NCI-H82 treated with DMSO at 0.1 percent for 48 hours (cell line): Measurements from ENCODE around the gene SYNGR3.
"Not testable (repeated sequence)": the region's sequence is repeated elsewhere in the genome, so short reads cannot be mapped to it uniquely, and the experiment has no call there.

Experiments used
- DNase-seq: peaks from one replicate; lab custom pipeline; 2025; ENCODE audit not compliant: unreplicated experiment; lab: John Stamatoyannopoulos, UW

SYNGR3 gene

GRCh38 chr16:2027024-2028010 is 37.5 kb downstream of the SYNGR3 start:
- no peak for DNase-seq

GRCh38 chr16:2028146-2028545 is 38.4 kb downstream of the SYNGR3 start:
- no peak for DNase-seq

- no peak for DNase-seq
These were observed 39.0 kb downstream of the SYNGR3 start for GRCh38 chr16:2028620-2029220.

- DNase-seq: no peak
These were observed 39.6 kb downstream of the SYNGR3 start for GRCh38 chr16:2029350-2029749.

- DNase-seq: no peak
These were observed 40.3 kb downstream of the SYNGR3 start for GRCh38 chr16:2030036-2030435.

GRCh38 chr16:2031081-2031577 is 41.4 kb downstream of the SYNGR3 start:
- no peak for DNase-seq

GRCh38 chr16:2032285-2033056 is 42.7 kb downstream of the SYNGR3 start:
- DNase-seq: no peak

GRCh38 chr16:2033057-2033908 is 43.5 kb downstream of the SYNGR3 start:
- DNase-seq: no peak

- not testable (repeated sequence) for DNase-seq
These were observed 44.3 kb downstream of the SYNGR3 start for GRCh38 chr16:2033909-2034695.

GRCh38 chr16:2034696-2035430 is 45.1 kb downstream of the SYNGR3 start:
- no peak for DNase-seq

- DNase-seq: no peak
These were observed 45.8 kb downstream of the SYNGR3 start for GRCh38 chr16:2035431-2036199.

- DNase-seq: no peak
These were observed 46.6 kb downstream of the SYNGR3 start for GRCh38 chr16:2036200-2036966.

GRCh38 chr16:2037115-2037514 is 47.3 kb downstream of the SYNGR3 start:
- DNase-seq: no peak

GRCh38 chr16:2037647-2038381 is 48.0 kb downstream of the SYNGR3 start:
- no peak for DNase-seq

GRCh38 chr16:2038382-2039231 is 48.8 kb downstream of the SYNGR3 start:
- DNase-seq: no peak
